Measurements from ENCODE around the gene ELP5.
A peak's percentile ranks its signal among the peaks of the same experiment; 100 is the strongest.
"Not testable (repeated sequence)": the region's sequence is repeated elsewhere in the genome, so short reads cannot be mapped to it uniquely, and the experiment has no call there.

Gene ELP5

GRCh38 chr17:7235693-7236665 lies 16.0 kb upstream of the ELP5 start:
- DNase-seq (ENCODE audit: low read depth, low spot score) = no peak
- H3K27ac ChIP-seq = peak overlapping the region; percentile 89

- DNase-seq (ENCODE audit: low read depth, low spot score) = no peak
These were observed 15.2 kb upstream of the ELP5 start for GRCh38 chr17:7236808-7237207.

DNA sequence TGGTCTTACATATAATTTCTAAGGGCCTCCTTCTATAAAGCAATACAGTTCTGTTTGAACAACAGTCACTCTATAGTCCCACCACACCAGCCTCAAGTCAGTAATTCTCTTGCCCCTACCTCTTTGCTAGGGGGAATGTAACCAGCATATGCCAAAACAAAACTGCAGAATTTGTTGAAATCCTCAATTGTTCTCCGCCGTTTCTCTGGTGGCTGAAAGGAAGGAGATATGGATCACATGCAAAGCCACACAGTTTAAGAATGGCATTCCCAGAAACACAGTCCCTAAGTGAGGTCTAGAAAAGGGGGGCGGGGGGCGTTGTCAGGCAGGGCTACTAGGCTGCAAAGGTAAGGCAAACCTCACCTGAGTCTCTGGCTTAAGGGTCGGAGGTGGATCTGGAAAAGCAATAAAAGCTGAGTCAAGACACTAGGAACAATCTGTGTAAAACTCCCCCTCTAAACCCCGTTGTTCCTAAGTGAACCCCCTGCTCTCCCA lies 14.7 kb upstream of the ELP5 start:
- no peak for DNase-seq (ENCODE audit: low read depth, low spot score)
- peak overlapping the region; percentile 89 for H3K27ac ChIP-seq

More at GRCh38 chr17:7236808-7237207, 15.2 kb upstream of the ELP5 start:
- peak overlapping the region; percentile 89 for H3K27ac ChIP-seq

DNA sequence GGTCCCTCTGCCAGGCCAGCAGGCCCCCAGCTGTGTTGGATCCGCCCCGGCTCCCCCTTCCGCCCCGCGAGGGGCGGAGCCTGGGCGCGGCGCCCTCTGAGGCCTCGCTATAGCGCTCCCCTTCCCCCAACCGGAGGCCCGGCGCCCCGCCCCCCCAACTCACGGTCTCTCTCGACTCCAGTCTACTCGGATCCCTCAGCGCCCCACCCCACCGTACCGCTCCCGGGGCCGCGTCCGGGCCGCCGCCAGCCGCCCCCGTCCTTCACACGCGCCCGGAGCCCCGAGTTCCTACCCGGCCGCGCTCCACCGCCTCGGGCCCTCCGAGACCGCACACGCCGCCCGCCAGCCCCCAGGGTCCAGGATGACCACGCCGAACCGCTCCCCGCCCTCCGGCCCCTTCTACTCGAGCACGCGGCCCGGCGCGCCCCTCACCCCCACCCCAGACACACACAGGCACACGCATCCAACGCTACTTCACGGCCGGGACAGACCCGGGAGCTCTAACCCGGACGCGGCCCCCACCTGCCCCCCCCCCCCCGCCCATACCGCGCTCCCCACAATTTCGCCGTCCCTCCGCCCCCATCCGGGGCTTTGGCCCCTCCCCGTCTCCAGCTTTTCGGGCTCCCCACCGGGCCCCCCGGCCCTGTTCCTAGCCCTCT lies 14.1 kb upstream of the ELP5 start:
- no peak for DNase-seq (ENCODE audit: low read depth, low spot score)
- H3K27ac ChIP-seq = peak overlapping the region; percentile 89

- H3K27ac ChIP-seq = peak overlapping the region; percentile 89
- DNase-seq (ENCODE audit: low read depth, low spot score) = no peak
These were observed 13.5 kb upstream of the ELP5 start for GRCh38 chr17:7238420-7239090.

DNA sequence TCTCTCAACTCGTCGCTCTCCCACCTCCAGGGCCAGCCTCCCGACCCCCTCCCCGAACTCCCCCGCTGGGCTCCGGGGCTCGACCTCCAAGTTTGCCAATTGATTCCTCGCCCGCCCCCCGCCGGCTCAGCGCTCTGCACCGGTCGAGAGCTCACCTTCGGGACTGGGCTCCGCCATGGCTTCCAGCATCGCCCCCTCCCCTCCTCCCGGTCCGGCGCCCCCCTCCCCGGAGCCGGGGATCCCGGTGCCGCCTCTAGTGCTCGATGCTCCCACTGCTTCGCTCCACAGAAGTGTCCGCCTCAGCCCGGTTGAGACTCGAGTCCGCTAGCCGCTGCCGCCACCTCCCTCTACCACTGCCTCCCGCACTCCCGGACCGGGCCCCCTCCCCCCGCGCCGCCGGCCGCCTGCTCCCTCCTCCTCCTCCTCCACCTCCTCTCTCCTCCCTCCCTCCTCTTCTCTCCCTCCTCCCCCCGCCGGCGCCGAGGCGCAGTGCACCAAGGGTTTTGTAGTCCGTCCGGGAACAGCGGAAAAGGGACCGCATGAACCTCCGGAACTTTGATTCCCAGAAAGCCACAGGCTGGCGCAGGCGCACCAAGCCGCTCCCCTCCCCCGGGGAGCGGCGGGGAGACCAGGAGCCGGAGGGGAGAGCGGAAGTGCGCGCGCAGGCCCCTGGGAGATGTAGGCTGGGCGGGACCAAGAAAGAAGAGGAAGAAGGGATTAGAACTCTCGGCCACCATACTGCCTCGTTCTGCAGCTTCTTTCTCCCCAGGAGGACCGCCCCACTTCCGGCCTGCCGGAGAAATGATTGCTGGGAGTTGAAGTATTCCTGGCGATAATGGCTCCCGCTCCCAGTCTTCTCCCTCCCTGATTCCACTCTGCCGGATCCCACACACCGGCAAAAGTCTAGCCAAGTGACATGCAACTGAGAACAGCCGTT lies 12.7 kb upstream of the ELP5 start, which contains the start of gene PHF23:
Gene PHF23, minus strand, starts transcription at position 367 of the 937 bp plus-strand sequence. Its CDS starts 178 bp downstream, at position 189.
- H3K27ac ChIP-seq = peak within 1 kb of the TSS; percentile 98
- DNase-seq (ENCODE audit: low read depth, low spot score) = peak; percentile 97

- peak overlapping the region; percentile 98 for H3K27ac ChIP-seq
- no peak for DNase-seq (ENCODE audit: low read depth, low spot score)
These were observed 11.6 kb upstream of the ELP5 start for GRCh38 chr17:7240375-7240774.

- H3K27ac ChIP-seq = peak overlapping the region; percentile 98
- DNase-seq (ENCODE audit: low read depth, low spot score) = no peak
These were observed 10.8 kb upstream of the ELP5 start for GRCh38 chr17:7241090-7241733.

DNA sequence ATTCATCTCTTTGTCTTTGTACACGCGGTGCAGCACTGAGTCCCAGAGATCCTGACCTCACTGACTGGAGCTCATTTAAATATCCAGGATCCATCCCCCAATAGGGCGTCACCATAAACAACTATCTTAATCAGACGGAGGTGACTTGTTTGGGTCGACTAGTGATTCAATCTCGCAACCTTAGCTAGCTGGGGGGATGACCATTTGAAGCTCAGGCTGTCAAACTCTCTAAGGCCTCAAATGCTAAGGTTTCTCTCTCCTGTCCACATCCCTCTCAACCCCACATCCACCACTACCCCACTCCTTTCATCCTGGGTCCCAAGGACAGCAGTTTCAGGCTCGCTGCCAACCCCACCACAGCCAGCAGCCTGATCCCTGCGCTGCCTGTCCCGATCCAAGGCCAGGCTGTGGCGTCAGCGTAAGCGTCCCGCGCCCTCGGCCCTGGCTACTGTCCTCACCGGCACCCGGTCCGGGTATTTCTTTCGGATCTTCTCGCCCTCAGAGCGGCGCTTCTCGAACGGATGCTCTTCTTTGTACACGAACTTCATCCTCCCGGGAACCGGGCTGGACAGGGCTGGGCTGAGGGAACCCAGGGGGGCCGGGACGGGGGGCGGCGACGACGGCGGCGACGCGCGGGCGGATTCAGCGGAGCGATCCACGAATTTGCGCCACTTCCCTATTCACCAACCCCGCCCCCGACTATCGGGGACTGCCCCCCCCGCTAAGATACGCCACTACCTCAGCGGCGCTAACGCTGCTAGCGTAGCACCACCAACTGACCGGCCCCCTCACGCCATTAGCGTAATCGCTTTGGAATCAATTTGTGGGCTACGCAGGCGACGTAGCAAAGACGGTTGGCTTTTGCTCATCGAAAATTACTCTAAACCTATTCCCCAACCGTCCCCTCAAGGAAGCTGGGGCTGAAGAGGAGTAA lies 10.0 kb upstream of the ELP5 start, which contains the start of gene GABARAP:
Gene GABARAP, minus strand, starts transcription at position 667 of the 934 bp plus-strand sequence. Its CDS starts 119 bp downstream, at position 548.
- peak; percentile 60 for DNase-seq (ENCODE audit: low read depth, low spot score)
- peak within 1 kb of the TSS; percentile 98 for H3K27ac ChIP-seq

DNA sequence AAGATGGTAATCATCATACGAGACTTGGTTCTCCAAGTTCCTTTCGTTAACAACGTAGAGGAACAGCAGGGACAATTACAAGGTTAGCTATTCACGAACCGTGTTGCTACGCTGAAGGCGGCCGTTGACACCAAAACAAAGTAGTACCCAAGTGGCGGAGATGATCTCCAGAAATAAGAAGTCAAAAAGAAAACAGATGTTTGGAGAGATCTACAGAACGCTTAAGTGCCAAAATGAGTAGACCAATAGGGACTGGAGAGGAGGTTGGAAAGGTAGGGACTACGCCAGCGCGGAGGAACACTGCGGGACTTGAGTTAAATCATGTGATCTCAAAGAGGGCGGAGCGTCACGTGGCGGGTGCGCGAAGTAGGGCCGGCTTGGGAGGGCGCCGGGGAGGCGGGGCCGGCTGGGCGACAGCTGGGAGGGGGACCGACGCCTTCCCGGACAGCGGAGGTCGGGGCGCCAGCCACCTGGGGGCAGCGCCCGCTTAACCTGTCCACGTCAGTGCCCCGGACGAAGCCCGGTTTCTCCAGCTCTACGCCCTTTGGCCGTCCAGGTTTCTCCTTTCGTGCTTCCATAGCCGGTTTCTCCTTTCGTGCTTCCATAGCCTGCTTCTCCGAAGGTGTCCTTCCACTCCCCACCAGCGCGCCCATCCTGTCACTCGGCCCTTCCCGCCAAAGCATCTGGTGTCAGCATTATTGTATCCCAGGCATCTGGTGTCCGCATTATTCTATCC lies 9.1 kb upstream of the ELP5 start:
- peak; percentile 80 for DNase-seq (ENCODE audit: low read depth, low spot score)
- peak overlapping the region; percentile 98 for H3K27ac ChIP-seq

GRCh38 chr17:7243453-7243729 lies 8.6 kb upstream of the ELP5 start:
- H3K27ac ChIP-seq = peak overlapping the region; percentile 98
- DNase-seq (ENCODE audit: low read depth, low spot score) = no peak

GRCh38 chr17:7243838-7244237 lies 8.2 kb upstream of the ELP5 start:
- peak overlapping the region; percentile 98 for H3K27ac ChIP-seq
- not testable (repeated sequence) for DNase-seq (ENCODE audit: low read depth, low spot score)

DNA sequence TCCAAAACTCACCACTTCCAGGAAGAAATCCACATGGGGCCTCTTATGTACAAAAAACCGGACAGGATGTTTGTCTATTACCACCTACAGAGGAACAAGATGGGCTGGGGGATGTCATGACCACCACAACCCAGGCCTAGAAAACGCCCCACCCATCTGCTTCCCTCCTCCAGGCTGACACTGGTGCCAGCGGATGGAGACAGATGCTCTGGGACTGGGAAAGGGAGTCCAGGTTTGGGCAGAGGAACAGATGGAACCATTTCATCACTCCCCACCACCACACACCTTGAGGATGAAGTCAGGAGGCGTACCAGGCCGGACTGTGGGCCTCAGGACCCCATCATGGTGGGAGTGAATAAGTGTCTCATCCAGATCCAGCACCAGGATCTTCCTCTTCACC lies 5.2 kb upstream of the ELP5 start:
- DNase-seq (ENCODE audit: low read depth, low spot score) = no peak
- no peak overlapping the region for H3K27ac ChIP-seq

- no peak overlapping the region for H3K27ac ChIP-seq
These were observed 3.2 kb upstream of the ELP5 start for GRCh38 chr17:7248796-7249195.

DNA sequence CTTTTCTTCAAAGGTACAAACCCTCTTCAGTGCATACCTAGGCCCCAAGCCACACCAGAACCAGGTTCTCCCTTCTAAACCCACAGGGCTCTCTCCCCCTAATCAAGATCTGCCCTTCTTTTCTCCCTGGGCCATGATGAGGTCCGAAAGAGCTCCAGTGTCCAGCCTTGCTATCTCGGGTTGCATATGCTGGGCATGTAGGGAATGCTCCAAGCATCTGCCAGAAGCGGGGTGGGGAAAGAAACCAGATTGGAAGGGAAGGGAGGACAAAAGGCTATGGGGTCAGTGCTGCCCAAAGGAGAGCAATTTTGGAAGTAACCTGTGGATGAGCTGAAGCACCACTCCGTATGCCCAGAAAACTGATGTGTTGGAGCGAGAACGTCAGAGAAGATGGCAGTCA lies 2.8 kb upstream of the ELP5 start:
- H3K27ac ChIP-seq = no peak overlapping the region
- no peak for DNase-seq (ENCODE audit: low read depth, low spot score)

More at GRCh38 chr17:7248796-7249195, 3.2 kb upstream of the ELP5 start:
- DNase-seq (ENCODE audit: low read depth, low spot score) = no peak

- no peak for DNase-seq (ENCODE audit: low read depth, low spot score)
- no peak overlapping the region for H3K27ac ChIP-seq
These were observed 2.2 kb upstream of the ELP5 start for GRCh38 chr17:7249830-7250229.

Measured in epithelial cell of prostate (primary cell).